ENCODE results near the gene SUGCT.

- TF ChIP-seq, protein P1, sequence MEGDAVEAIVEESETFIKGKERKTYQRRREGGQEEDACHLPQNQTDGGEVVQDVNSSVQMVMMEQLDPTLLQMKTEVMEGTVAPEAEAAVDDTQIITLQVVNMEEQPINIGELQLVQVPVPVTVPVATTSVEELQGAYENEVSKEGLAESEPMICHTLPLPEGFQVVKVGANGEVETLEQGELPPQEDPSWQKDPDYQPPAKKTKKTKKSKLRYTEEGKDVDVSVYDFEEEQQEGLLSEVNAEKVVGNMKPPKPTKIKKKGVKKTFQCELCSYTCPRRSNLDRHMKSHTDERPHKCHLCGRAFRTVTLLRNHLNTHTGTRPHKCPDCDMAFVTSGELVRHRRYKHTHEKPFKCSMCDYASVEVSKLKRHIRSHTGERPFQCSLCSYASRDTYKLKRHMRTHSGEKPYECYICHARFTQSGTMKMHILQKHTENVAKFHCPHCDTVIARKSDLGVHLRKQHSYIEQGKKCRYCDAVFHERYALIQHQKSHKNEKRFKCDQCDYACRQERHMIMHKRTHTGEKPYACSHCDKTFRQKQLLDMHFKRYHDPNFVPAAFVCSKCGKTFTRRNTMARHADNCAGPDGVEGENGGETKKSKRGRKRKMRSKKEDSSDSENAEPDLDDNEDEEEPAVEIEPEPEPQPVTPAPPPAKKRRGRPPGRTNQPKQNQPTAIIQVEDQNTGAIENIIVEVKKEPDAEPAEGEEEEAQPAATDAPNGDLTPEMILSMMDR (IDR thresholded peaks at IDR 0.05): no peak
- TF ChIP-seq POLR2A (IDR thresholded peaks at IDR 0.05): no peak
Measured at GRCh38 chr7:40239755-40240303, 105.0 kb downstream of the SUGCT start.
